GM21423 (cell line): ENCODE results near the gene ALLC.

Source experiments
- ATAC-seq: cut with Tn5 transposase; IDR thresholded peaks from one replicate; pipeline ENCODE4 v1.9.1; 2021; ENCODE audit warnings: mild to moderate bottlenecking, moderate library complexity; ENCODE audit not compliant: unreplicated experiment

Gene ALLC

GRCh38 chr2:3708576-3708975, 50.6 kb downstream of the ALLC start:
- ATAC-seq, result no peak

- ATAC-seq, result no peak
Observed at GRCh38 chr2:3709225-3709624, 51.2 kb downstream of the ALLC start.

GRCh38 chr2:3712424-3712823, 54.4 kb downstream of the ALLC start:
- no peak for ATAC-seq

GRCh38 chr2:3712831-3713503, 55.0 kb downstream of the ALLC start:
- ATAC-seq, result no peak

GRCh38 chr2:3718679-3719078, 60.7 kb downstream of the ALLC start:
- no peak for ATAC-seq

GRCh38 chr2:3725002-3725401, 67.0 kb downstream of the ALLC start:
- ATAC-seq, result no peak

- ATAC-seq, result no peak
Observed at GRCh38 chr2:3725458-3726250, 67.7 kb downstream of the ALLC start.

GRCh38 chr2:3726511-3726910, 68.5 kb downstream of the ALLC start:
- no peak for ATAC-seq

GRCh38 chr2:3727397-3728045, 69.5 kb downstream of the ALLC start:
- no peak for ATAC-seq

- no peak for ATAC-seq
Observed at GRCh38 chr2:3728104-3729054, 70.4 kb downstream of the ALLC start.

- ATAC-seq, result no peak
Observed at GRCh38 chr2:3729055-3729448, 71.1 kb downstream of the ALLC start.

- no peak for ATAC-seq
Observed at GRCh38 chr2:3729786-3730185, 71.8 kb downstream of the ALLC start.

GRCh38 chr2:3730646-3731045, 72.6 kb downstream of the ALLC start:
- ATAC-seq, result no peak

- no peak for ATAC-seq
Observed at GRCh38 chr2:3731829-3732228, 73.8 kb downstream of the ALLC start.

GRCh38 chr2:3736112-3736511, 78.1 kb downstream of the ALLC start:
- no peak for ATAC-seq

GRCh38 chr2:3737128-3737527, 79.1 kb downstream of the ALLC start:
- no peak for ATAC-seq

- ATAC-seq, result no peak
Observed at GRCh38 chr2:3738454-3738853, 80.5 kb downstream of the ALLC start.

- ATAC-seq, result no peak
Observed at GRCh38 chr2:3739313-3739712, 81.3 kb downstream of the ALLC start.

- no peak for ATAC-seq
Observed at GRCh38 chr2:3741396-3741795, 83.4 kb downstream of the ALLC start.

- ATAC-seq, result no peak
Observed at GRCh38 chr2:3741867-3742602, 84.0 kb downstream of the ALLC start.
